GM20000 (cell line): Measurements from ENCODE around the gene MIOX.

Source experiments
- DNase-seq: peaks from one replicate; pipeline ENCODE4 v3.0.0; 2012; ENCODE audit warnings: low spot score
- CTCF ChIP-seq: IDR thresholded peaks from 2 replicates; pipeline ENCODE4 v1.5.1; 2012; ENCODE audit warnings: mild to moderate bottlenecking, control low read depth; ENCODE audit errors: extremely low read depth, missing control alignments

MIOX gene

GRCh38 chr22:50446708-50447575, 39.7 kb upstream of the MIOX start:
- no peak for DNase-seq
- TF ChIP-seq CTCF: no peak

DNA sequence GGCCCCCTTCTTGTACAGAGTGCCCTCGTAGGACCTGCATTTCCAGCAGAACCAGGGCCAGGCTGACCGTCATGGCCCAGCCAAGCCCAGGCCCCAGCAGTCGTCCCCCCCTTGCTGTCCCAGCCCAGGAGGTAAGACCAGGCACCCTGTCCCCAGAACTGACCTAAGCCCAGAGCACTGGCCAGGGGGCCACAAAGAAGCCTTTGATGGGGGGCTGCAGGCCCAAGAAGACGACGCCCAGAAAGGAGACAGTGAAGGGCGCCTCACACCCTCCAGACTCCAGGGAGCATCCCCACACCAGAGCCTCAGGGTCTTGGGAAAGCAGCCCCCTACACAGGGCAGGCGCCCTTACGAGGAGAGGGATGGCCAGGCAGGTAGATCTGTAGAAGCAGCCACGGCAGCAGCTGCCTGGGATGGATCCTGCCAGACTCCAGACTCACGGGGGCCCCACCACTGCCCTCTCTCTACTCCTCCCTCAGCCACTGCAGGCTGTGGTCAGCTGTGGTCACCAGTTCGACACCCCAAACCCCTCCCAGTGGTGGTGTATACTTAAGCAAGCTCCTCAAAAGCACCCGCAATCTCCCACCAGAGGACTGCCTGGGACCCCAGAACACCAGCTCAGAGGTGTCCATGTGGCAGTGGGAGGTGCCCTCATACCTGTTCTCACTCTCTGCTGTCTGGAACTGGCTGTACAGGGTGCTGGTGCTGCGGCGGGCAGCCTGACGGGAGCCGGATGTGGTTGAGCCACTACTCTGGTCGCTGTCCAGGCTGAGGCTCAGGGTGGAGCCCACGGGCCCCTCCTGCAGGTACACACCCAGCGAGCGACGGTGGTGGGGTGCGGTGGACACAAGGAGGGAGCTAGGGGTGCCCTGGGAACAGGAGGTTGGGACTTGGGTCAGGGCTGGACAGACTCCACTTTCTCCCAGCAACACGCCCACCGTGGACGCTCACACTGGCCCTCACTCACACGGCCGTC, 38.8 kb upstream of the MIOX start:
- no peak for DNase-seq
- no peak for TF ChIP-seq CTCF

DNA sequence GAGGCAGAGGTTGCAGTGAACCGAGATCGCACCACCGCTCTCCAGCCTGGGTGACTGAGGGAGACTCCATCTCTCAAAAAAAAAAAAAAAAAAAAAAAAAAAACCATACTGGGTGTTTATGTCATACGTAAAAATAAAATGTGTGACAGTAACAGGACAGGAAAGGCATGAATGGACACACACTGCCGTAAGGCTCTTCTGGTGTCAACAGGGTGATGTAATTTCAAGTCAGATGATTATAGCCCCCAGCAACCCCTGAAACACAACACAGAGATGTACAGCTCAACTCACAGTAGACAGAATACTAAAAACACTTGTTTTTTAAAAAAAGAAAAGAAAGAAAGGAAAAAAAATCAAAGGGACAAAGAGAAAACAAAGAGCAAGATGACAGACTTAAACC, 34.0 kb upstream of the MIOX start:
- TF ChIP-seq CTCF: no peak
- no peak for DNase-seq

- TF ChIP-seq CTCF: no peak
- no peak for DNase-seq
These were observed 32.0 kb upstream of the MIOX start for GRCh38 chr22:50454556-50455075.

DNA sequence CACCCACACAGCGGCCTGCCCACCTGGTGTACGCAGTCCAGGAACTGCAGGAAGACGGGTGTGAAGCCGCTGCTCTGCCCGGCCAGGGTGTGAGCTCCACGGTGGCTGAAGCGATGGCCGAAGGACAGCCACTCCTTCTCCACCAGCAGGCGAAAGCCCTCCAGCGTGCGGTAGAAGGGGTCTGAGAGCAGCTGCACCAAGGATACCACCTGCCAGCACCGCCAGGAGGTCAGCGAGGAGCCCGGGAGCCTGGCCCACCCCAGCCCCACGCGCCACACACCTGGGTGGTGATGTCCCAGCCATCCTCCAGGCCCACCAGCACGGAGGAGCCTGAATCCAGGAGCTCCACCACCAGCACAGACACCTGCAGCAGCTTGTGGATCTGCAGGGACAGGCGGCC, 31.5 kb upstream of the MIOX start:
- no peak for TF ChIP-seq CTCF

GRCh38 chr22:50456026-50456425, 30.6 kb upstream of the MIOX start:
- no peak for DNase-seq
- TF ChIP-seq CTCF: no peak

More for the DNA sequence above, 31.5 kb upstream of the MIOX start:
- no peak for DNase-seq
